GM19240 (cell line): ENCODE data around the gene FSTL3.

ENCODE experiments used
- DNase-seq: peaks from one replicate; pipeline ENCODE4 v3.0.0; 2011; ENCODE audit warnings: low spot score; ENCODE audit not compliant: insufficient read length

FSTL3 gene

DNA sequence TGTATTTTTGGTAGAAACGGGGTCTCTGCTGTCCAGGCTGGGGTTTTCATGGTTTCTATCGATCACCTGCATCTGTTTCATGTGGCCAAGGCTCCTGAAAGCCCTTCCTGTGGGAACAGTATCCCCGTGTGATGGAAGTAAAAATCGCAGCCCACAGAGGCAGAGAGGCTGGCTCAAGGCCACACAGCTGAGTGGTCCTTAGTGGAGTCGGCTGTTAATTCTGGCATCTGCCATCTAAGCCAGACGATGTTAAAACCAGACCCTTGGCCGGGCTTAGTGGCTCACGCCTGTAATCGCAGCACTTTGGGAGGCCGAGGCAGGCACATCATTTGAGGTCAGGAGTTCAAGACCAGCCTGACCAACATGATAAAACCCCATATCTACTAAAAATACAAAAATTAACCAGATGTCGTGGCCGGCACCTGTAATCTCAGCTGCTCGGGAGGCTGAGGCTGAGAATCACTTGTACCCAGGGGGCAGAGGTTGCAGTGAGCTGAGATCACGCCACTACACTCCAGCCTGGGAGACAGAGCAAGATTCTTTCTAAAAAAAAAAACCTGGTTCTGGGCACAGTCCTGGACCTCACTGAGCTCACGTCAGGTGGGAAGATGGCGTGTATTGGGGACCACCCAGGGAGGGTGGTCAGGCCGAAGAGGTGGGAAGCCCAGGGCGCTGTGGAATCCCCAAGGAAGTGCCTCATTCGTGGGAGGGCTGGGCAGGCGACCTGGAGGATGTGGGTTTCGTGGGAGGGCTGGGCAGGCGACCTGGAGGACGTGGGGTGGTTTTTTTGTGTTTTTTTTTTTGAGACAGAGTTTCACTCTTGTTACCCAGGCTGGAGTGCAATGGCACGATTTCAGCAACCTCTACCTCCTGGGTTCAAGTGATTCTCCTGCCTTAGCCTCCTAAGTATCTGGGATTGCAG, 56.2 kb downstream of the FSTL3 start:
- DNase-seq, result no peak
